B cell (primary cell): Measurements from ENCODE around the gene HES1.
"Not testable (repeated sequence)": the region's sequence is repeated elsewhere in the genome, so short reads cannot be mapped to it uniquely, and the experiment has no call there.

ENCODE experiments used
- EZH2 ChIP-seq: IDR thresholded peaks from 2 replicates; pipeline ENCODE4 v1.6.1; 2012; ENCODE audit warnings: borderline replicate concordance, low read depth, mild to moderate bottlenecking, moderate library complexity, low read length; ENCODE audit not compliant: insufficient read depth, poor library complexity, severe bottlenecking
- TF ChIP-seq, protein P1 (sequence below): fragments of 200-600 bp; IDR thresholded peaks from one replicate; pipeline ENCODE4 v1.8.0; 2022; ENCODE audit warnings: antibody characterized with exemption, mild to moderate bottlenecking

GRCh38 chr3:194128919-194129295 is 7.0 kb upstream of the HES1 start:
- TF ChIP-seq, protein P1, sequence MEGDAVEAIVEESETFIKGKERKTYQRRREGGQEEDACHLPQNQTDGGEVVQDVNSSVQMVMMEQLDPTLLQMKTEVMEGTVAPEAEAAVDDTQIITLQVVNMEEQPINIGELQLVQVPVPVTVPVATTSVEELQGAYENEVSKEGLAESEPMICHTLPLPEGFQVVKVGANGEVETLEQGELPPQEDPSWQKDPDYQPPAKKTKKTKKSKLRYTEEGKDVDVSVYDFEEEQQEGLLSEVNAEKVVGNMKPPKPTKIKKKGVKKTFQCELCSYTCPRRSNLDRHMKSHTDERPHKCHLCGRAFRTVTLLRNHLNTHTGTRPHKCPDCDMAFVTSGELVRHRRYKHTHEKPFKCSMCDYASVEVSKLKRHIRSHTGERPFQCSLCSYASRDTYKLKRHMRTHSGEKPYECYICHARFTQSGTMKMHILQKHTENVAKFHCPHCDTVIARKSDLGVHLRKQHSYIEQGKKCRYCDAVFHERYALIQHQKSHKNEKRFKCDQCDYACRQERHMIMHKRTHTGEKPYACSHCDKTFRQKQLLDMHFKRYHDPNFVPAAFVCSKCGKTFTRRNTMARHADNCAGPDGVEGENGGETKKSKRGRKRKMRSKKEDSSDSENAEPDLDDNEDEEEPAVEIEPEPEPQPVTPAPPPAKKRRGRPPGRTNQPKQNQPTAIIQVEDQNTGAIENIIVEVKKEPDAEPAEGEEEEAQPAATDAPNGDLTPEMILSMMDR = not testable (repeated sequence)
- not testable (repeated sequence) for TF ChIP-seq EZH2
